HK-2 (cell line): ENCODE data around the gene LAD1.

Source experiments
- DNase-seq: peaks from one replicate; pipeline ENCODE4 v3.0.0-alpha.2; 2018; ENCODE audit not compliant: unreplicated experiment

The LAD1 gene

GRCh38 chr1:201391651-201392511, 7.2 kb downstream of the LAD1 start:
- no peak for DNase-seq

GRCh38 chr1:201391225-201391624, 7.9 kb downstream of the LAD1 start:
- no peak for DNase-seq

- DNase-seq, result no peak
Measured at GRCh38 chr1:201389051-201389450, 10.1 kb downstream of the LAD1 start.

- no peak for DNase-seq
Measured at GRCh38 chr1:201386208-201386607, 12.9 kb downstream of the LAD1 start.

GRCh38 chr1:201385299-201385891, 13.7 kb downstream of the LAD1 start:
- DNase-seq, result peak; percentile 80

GRCh38 chr1:201384406-201384782, 14.7 kb downstream of the LAD1 start:
- no peak for DNase-seq

DNA sequence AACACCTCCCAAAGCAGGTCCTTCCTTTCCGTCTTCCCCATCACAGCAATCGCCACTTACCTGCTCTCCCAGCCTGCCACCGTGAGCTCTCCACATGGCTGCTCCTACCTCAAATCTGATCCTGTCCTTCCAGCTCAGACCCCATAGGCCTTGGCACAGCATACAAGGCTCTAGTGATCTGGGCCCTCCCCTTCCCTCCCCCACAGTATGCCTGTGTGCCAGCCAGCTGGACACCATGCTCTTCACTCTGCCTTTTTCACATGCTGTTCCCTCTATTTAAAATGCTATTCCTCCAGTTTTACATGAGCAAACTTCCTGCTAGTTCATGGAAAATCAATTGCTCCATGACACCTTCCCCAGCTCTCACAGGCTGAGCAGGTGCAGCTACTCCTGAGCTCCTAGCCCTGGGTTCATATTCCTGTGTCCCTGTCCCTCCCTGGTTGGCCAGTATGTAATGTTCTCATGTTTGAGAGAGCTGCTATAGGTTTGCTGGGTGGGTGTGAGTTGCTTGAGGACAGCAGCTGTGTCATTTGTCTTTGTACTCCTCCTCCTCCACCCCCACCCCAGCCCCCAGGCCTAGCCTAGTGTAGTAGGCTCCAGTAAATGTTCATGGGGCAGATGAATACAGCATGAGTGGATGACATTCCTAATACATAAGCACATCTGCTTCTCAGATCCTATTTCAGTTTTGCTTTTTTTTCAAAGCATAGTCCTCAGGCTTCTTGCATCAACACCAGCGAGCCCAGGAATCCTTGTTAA, 15.3 kb downstream of the LAD1 start:
- DNase-seq, result peak; percentile 55

GRCh38 chr1:201381130-201381529, 18.0 kb downstream of the LAD1 start:
- DNase-seq, result no peak

- no peak for DNase-seq
Measured at GRCh38 chr1:201379733-201380242, 19.3 kb downstream of the LAD1 start.

GRCh38 chr1:201378804-201379203, 20.3 kb downstream of the LAD1 start:
- no peak for DNase-seq

DNA sequence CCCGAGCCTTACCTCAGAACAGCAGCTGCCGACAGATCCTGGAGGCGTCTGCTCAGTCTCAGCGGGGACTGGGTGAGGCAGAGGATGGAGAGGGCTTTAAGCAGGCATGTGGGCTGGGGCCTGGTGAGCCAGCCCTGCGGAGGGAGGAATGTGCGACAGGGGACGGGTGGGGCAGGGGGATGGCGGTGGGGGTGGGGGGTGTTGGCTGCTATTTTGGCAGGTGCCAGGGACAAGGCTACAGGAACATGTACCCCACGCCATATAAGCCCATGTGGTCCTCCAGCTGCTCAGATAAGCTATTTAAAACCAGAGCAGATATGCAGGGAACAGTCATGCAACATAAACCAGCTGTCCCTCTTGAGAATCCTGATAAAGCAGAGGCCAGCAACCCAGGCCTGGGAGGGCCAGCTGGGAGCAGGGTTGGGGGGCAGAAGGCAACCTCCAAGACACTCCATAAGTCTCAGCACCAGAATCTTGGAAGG, 21.5 kb downstream of the LAD1 start, which contains the start of gene TNNT2:
Gene TNNT2, minus strand, starts transcription at position 70 of the 482 bp plus-strand sequence. CDS start 4,426 bp downstream, outside the sequence.
- DNase-seq, result no peak

DNA sequence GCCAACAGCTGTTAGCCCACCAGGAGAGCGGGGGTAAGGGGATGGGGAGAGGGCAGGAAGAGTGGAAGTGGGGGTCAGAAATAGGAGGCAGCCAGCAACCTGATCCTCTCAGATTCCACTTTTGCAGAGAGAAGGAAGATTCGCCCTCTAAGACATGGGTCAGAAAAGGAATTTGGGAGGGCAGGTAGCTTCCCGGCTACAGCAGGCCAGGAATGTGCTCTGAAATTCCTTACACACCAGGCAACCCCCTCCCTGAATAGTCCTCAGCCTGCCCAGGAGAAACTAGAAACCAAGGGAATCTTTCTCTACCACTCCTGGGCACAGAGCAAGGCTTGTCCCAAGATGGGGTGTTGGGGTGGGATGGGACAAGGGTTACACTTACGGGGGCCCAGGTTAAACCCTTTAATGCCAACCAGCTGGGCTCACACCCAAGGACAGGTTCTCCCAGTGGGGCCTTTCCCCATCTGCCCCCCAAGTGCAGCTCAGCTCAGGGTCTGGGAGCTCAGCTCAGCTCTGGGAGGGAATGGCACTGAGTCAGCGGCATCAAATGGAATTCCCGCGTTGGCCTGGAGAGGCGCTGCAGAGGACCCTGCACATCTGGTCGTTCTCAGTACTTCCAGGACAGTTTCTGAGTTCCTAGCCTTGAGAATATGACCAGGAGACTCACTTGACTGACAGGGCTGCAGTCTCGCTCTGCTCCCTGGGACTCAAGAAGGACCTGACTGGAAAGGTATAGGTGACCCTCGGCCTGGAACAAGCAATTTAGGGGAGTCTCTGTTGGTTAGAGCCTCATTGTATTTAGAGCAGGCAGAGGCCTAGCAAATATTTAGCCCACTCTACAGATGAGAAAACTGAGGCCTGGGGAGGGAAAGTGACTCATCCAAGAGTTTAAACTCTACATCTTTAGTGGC, 22.4 kb downstream of the LAD1 start:
- DNase-seq, result no peak

- no peak for DNase-seq
Measured at GRCh38 chr1:201376107-201376463, 23.0 kb downstream of the LAD1 start.

- DNase-seq, result no peak
Measured at GRCh38 chr1:201375169-201375568, 24.0 kb downstream of the LAD1 start.

GRCh38 chr1:201374364-201374763, 24.8 kb downstream of the LAD1 start:
- DNase-seq, result no peak

- no peak for DNase-seq
Measured at GRCh38 chr1:201371792-201372191, 27.3 kb downstream of the LAD1 start.

GRCh38 chr1:201371276-201371675, 27.8 kb downstream of the LAD1 start:
- no peak for DNase-seq

- DNase-seq, result no peak
Measured at GRCh38 chr1:201370500-201370899, 28.6 kb downstream of the LAD1 start.

DNA sequence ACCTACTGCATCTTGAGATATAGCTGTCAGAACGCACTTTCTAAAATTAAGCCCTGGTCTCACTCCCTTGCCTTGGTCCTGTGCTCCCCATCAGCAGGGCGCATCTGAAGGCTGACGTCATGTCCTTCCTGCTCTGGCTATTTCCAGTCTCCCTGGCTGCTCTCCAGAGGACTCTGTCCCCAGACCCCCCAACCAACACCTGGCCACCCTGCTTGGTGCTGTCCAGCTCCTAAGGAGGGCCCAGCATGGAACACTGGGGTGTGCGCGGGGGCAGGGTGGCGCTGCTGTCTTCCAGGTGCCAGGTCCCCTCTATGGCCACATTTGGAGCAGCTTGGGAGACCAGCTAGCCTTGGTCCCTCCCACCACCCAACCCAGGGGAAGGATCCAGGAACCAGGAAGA, 29.9 kb downstream of the LAD1 start:
- DNase-seq, result no peak

DNA sequence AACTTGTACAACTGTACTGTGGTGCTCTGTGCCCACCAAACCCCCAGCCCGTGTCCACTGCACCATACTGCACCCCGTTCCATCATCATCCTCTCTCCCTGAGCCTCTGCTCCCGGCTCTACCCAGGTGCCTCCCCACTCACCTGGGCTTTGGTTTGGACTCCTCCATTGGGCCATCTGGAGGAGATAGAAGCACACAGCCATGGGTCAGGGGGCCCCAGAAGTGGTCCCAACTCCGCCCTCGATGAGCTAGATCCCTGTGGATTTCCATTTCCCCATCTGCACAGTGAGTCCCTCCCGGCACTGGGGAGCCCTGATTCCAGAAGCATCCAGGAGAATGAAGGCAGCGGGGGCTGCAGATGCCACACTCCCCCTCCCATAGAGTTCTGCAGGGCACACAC, 32.4 kb downstream of the LAD1 start:
- DNase-seq, result no peak

GRCh38 chr1:201365251-201365650, 33.9 kb downstream of the LAD1 start:
- no peak for DNase-seq
